Stimulated activated naive B cell treated with anti-CD40 and anti-IgM and Interleukin-4, amounts not matched to agents 10 μg/mL and 1 μg/mL and 100 μg/mL, for 72 hours (primary cell): ENCODE results near the gene PVR.
A peak's percentile ranks its signal among the peaks of the same experiment; 100 is the strongest.

ENCODE experiments used
- ATAC-seq, 2 donors: fragments of 150-1000 bp; cut with Tn5 transposase; replicated peaks; 2 replicates each; pipeline ENCODE4 v1.10.0; 2021; ENCODE audit warnings: moderate library complexity in 1 of 2
- DNase-seq: peaks from one replicate; pipeline ENCODE4 v3.0.0; 2021
- H3K27ac Mint-ChIP-seq: one replicate; pipeline ENCODE4 v1.8.0; 2022; ENCODE audit warnings: mild to moderate bottlenecking, mixed read lengths
- H3K27me3 Mint-ChIP-seq, 2 donors: one replicate each; pipeline ENCODE4 v1.8.0; 2022; ENCODE audit warnings: mixed read lengths in 2 of 2
- H3K36me3 Mint-ChIP-seq, 2 donors: one replicate each; pipeline ENCODE4 v1.8.0; 2022; ENCODE audit warnings: mixed read lengths in 2 of 2, mild to moderate bottlenecking in 1 of 2
- H3K4me1 Mint-ChIP-seq, 2 donors: one replicate each; pipeline ENCODE4 v1.8.0; 2022; ENCODE audit warnings: mixed read lengths in 2 of 2, mild to moderate bottlenecking in 1 of 2
- H3K4me3 Mint-ChIP-seq, 2 donors: one replicate each; pipeline ENCODE4 v1.8.0; 2022; ENCODE audit warnings: mild to moderate bottlenecking in 2 of 2, mixed read lengths in 2 of 2, moderate library complexity in 1 of 2
- H3K9me3 Mint-ChIP-seq, 2 donors: one replicate each; pipeline ENCODE4 v1.8.0; 2022; ENCODE audit warnings: mixed read lengths in 2 of 2, mild to moderate bottlenecking in 1 of 2

Gene PVR

GRCh38 chr19:44645407-44646048 lies 1.8 kb downstream of the PVR start:
- Mint-ChIP-seq H3K4me3 (no peak overlapping the region), H3K27ac (no peak overlapping the region), H3K27me3 (peaks cover 34 to 61% of the 10 kb centered on the region in 2 donors), H3K9me3 (no peaks in the 10 kb centered on the region), H3K36me3 (peaks cover 0 to 1% of the 10 kb centered on the region in 2 donors), H3K4me1 (peaks cover 0 to 2% of the 10 kb centered on the region in 2 donors)
- DNase-seq (no peak), ATAC-seq (no peak)

- H3K36me3 Mint-ChIP-seq, result no peaks in the 10 kb centered on the region
- H3K27ac Mint-ChIP-seq, result no peak overlapping the region
- no peak overlapping the region for H3K4me3 Mint-ChIP-seq
- DNase-seq (no peak), ATAC-seq (no peak)
- H3K9me3 Mint-ChIP-seq, result no peaks in the 10 kb centered on the region
- peaks cover 34 to 56% of the 10 kb centered on the region in 2 donors for H3K27me3 Mint-ChIP-seq
- H3K4me1 Mint-ChIP-seq, result peaks cover 0 to 2% of the 10 kb centered on the region in 2 donors
Measured at GRCh38 chr19:44646049-44646416, 2.3 kb downstream of the PVR start.

DNA sequence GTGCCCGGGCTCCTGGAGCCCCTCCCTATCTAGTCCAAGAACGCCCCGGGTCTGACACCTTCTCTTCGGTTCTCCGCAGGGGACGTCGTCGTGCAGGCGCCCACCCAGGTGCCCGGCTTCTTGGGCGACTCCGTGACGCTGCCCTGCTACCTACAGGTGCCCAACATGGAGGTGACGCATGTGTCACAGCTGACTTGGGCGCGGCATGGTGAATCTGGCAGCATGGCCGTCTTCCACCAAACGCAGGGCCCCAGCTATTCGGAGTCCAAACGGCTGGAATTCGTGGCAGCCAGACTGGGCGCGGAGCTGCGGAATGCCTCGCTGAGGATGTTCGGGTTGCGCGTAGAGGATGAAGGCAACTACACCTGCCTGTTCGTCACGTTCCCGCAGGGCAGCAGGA lies 3.4 kb downstream of the PVR start:
- Mint-ChIP-seq H3K4me1 (peaks cover 0 to 2% of the 10 kb centered on the region in 2 donors), H3K27me3 (peaks cover 33 to 46% of the 10 kb centered on the region in 2 donors), H3K4me3 (no peak overlapping the region), H3K36me3 (no peaks in the 10 kb centered on the region), H3K27ac (peak overlapping the region; percentile 9), H3K9me3 (no peaks in the 10 kb centered on the region)
- DNase-seq (no peak), ATAC-seq (no peak)

DNA sequence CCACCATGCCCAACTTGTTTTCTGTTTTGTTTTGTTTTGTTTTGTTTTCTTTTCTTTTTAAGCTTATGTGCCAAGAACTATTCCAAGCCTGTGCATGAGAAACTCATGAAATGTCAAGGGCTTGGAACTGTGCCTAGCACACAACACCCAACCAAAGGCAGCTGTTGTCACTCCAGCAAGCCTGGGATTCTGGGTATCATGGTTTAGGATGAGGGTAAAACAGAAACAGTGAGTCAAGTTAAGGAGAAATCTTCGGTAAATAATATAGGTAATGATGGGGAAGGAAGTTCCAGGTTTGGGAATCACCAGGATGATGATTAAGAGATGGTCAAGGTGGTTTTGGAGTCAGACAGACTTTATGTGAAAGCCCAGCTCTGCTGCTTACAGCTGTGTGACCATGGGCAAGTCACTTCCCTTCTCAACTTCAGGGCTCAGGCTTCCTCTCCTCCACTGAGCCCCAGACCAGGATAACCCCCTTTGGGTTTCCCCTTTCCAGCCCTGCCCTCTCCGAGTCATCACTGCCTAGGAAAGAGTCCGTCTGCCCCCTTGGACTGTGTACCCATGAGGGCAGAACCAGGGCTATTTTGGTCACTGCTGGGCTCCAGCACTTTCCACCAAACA lies 5.0 kb downstream of the PVR start:
- DNase-seq, result no peak
- peak in 1 of 2 donors; percentile 39 for ATAC-seq

DNA sequence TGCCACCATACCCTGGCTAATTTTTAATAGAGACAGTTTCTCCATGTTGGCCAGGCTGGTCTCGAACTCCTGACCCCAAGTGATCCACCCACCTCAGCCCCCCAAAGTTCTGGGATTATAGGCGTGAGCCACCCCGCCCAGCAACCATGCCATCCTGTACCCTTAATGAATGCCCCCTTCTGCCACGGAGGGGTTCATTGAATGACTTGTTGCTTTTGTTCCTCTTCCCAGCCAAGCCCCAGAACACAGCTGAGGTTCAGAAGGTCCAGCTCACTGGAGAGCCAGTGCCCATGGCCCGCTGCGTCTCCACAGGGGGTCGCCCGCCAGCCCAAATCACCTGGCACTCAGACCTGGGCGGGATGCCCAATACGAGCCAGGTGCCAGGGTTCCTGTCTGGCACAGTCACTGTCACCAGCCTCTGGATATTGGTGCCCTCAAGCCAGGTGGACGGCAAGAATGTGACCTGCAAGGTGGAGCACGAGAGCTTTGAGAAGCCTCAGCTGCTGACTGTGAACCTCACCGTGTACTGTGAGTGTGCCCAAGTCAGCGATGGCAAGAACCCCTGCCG lies 6.0 kb downstream of the PVR start:
- Mint-ChIP-seq H3K4me3 (peak overlapping the region in 1 of 2 donors; percentile 18), H3K4me1 (peaks cover 8 to 11% of the 10 kb centered on the region in 2 donors), H3K27ac (no peak overlapping the region), H3K27me3 (peaks cover 17 to 24% of the 10 kb centered on the region in 2 donors), H3K9me3 (no peaks in the 10 kb centered on the region), H3K36me3 (no peaks in the 10 kb centered on the region)
- DNase-seq (no peak), ATAC-seq (no peak)

More for the DNA sequence above, 5.0 kb downstream of the PVR start:
- H3K9me3 Mint-ChIP-seq, result no peaks in the 10 kb centered on the region
- no peak overlapping the region for H3K4me3 Mint-ChIP-seq
- H3K27ac Mint-ChIP-seq, result no peak overlapping the region
- H3K4me1 Mint-ChIP-seq, result peaks cover 2 to 3% of the 10 kb centered on the region in 2 donors
- H3K36me3 Mint-ChIP-seq, result no peaks in the 10 kb centered on the region
- peaks cover 23 to 32% of the 10 kb centered on the region in 2 donors for H3K27me3 Mint-ChIP-seq

- Mint-ChIP-seq H3K27me3 (no peaks in the 10 kb centered on the region), H3K27ac (no peak overlapping the region), H3K4me1 (peaks cover 15 to 24% of the 10 kb centered on the region in 2 donors), H3K36me3 (peaks cover 0 to 1% of the 10 kb centered on the region in 2 donors), H3K4me3 (no peak overlapping the region), H3K9me3 (no peaks in the 10 kb centered on the region)
- ATAC-seq (no peak), DNase-seq (no peak)
Measured at GRCh38 chr19:44653343-44653742, 9.6 kb downstream of the PVR start.

- H3K4me1 Mint-ChIP-seq, result peaks cover 13 to 24% of the 10 kb centered on the region in 2 donors
Measured at GRCh38 chr19:44653977-44654774, 10.5 kb downstream of the PVR start.

GRCh38 chr19:44657211-44657921 lies 13.7 kb downstream of the PVR start:
- Mint-ChIP-seq H3K4me1 (peaks cover 13 to 24% of the 10 kb centered on the region in 2 donors), H3K4me3 (peak overlapping the region in 1 of 2 donors; percentile 31), H3K9me3 (peaks cover 0 to 2% of the 10 kb centered on the region in 2 donors), H3K27ac (peak overlapping the region; percentile 56), H3K27me3 (no peaks in the 10 kb centered on the region), H3K36me3 (peaks cover 0 to 3% of the 10 kb centered on the region in 2 donors)
- ATAC-seq, result peak; percentile 66 to 75
- peak; percentile 59 for DNase-seq

More at GRCh38 chr19:44653977-44654774, 10.5 kb downstream of the PVR start:
- Mint-ChIP-seq H3K36me3 (peaks cover 0 to 3% of the 10 kb centered on the region in 2 donors), H3K4me3 (no peak overlapping the region), H3K27ac (no peak overlapping the region), H3K27me3 (no peaks in the 10 kb centered on the region), H3K9me3 (peaks cover 0 to 2% of the 10 kb centered on the region in 2 donors)
- DNase-seq (peak; percentile 83), ATAC-seq (peak; percentile 96 to 98)

DNA sequence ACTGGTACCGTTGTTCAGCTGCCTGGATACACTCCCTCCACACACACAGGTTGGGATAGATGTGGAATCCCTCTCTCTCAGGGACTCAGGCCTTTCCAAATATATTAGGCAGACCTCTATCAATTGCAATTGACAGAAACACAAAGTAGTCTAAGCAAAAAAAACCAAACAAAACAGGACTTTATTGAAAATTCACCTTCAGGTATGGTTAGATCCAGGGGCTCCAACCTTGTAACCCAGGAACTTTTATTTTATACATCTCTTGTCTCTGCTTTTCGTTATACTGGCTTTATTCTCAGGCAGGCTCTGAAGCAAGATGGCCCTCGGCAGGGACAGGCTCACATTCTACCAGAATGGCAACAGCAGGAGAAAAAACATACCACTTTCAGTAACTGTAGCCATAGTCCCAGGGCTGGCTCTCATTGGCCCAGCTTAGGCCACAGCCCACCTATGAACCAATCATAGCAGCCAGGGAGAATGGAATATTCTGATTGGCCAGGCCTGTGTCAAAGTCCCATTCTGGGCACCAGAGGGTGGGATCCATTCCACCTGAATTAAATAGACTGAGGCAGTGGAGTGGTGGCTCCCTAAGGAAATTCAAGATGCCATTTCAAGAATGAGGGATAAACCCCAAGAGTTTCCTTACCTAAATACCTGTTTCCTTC lies 14.5 kb downstream of the PVR start:
- H3K4me3 Mint-ChIP-seq, result no peak overlapping the region
- no peak overlapping the region for H3K27ac Mint-ChIP-seq
- H3K9me3 Mint-ChIP-seq, result peaks cover 0 to 2% of the 10 kb centered on the region in 2 donors
- peaks cover 13 to 24% of the 10 kb centered on the region in 2 donors for H3K4me1 Mint-ChIP-seq
- peaks cover 0 to 3% of the 10 kb centered on the region in 2 donors for H3K36me3 Mint-ChIP-seq
- no peak for ATAC-seq
- H3K27me3 Mint-ChIP-seq, result no peaks in the 10 kb centered on the region
- DNase-seq, result no peak

DNA sequence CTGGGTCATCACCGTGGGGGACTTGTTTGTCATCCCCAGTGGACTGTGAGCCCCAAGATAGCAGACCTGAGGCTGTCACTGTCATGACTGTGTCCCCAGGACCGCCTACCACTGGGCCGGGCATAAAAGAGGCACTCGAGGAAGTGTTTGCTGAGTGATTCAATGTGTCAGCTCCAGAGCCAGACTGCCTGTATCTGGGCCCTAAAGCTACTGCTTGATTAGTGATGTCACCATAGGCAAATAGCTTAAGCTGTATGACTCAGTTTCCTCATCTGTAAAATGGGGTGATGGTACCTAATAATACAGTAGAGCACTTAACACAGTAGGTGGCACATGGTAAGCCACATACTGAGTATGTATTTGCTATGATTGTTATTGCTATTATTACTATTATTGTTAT lies 16.4 kb downstream of the PVR start:
- DNase-seq (no peak), ATAC-seq (no peak)
- H3K27me3 Mint-ChIP-seq, result no peaks in the 10 kb centered on the region
- H3K9me3 Mint-ChIP-seq, result peaks cover 0 to 2% of the 10 kb centered on the region in 2 donors
- no peak overlapping the region for H3K27ac Mint-ChIP-seq
- peaks cover 0 to 3% of the 10 kb centered on the region in 2 donors for H3K36me3 Mint-ChIP-seq
- H3K4me3 Mint-ChIP-seq, result no peak overlapping the region
- H3K4me1 Mint-ChIP-seq, result peaks cover 7 to 12% of the 10 kb centered on the region in 2 donors

GRCh38 chr19:44661205-44661604 lies 17.5 kb downstream of the PVR start:
- no peak for DNase-seq
- peaks cover 0 to 3% of the 10 kb centered on the region in 2 donors for H3K36me3 Mint-ChIP-seq
- peaks cover 7 to 12% of the 10 kb centered on the region in 2 donors for H3K4me1 Mint-ChIP-seq
- H3K9me3 Mint-ChIP-seq, result peaks cover 0 to 2% of the 10 kb centered on the region in 2 donors
- no peak overlapping the region for H3K27ac Mint-ChIP-seq
- H3K27me3 Mint-ChIP-seq, result no peaks in the 10 kb centered on the region
- ATAC-seq, result no peak
- no peak overlapping the region for H3K4me3 Mint-ChIP-seq

DNA sequence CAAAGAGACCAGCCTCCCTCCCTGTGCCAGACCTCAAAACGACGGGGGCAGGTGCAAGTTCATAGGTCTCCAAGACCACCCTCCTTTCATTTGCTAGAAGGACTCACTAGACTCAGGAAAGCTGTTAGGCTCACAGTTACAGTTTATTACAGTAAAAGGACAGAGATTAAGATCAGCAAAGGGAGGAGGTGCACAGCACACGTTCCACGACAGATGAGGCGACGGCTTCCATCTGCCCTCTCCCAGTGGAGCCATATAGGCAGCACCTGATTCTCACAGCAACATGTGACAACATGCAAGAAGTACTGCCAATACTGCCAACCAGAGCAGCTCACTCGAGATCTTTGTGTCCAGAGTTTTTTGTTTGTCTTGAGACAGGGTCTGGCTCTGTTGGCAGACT lies 18.2 kb downstream of the PVR start:
- peaks cover 0 to 2% of the 10 kb centered on the region in 2 donors for H3K9me3 Mint-ChIP-seq
- peaks cover 6 to 7% of the 10 kb centered on the region in 2 donors for H3K4me1 Mint-ChIP-seq
- no peaks in the 10 kb centered on the region for H3K27me3 Mint-ChIP-seq
- H3K27ac Mint-ChIP-seq, result no peak overlapping the region
- no peak overlapping the region for H3K4me3 Mint-ChIP-seq
- no peak for DNase-seq
- H3K36me3 Mint-ChIP-seq, result peaks cover 0 to 3% of the 10 kb centered on the region in 2 donors
- ATAC-seq, result no peak

DNA sequence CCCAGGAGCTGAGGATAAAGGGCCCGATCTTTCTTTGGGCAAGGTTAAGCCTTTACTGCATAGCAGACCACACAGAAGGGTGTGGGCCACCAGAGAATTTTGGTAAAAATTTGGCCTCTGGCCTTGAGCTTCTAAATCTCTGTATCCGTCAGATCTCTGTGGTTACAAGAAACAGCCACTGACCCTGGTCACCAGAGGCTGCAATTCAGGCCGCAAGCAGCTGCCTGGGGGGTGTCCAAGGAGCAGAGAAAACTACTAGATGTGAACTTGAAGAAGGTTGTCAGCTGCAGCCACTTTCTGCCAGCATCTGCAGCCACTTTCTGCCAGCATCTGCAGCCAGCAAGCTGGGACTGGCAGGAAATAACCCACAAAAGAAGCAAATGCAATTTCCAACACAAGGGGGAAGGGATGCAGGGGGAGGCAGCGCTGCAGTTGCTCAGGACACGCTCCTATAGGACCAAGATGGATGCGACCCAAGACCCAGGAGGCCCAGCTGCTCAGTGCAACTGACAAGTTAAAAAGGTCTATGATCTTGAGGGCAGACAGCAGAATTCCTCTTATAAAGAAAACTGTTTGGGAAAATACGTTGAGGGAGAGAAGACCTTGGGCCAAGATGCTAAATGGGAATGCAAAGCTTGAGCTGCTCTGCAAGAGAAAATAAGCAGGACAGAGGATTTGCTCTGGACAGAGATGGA lies 19.1 kb downstream of the PVR start:
- no peak for ATAC-seq
- Mint-ChIP-seq H3K27me3 (no peaks in the 10 kb centered on the region), H3K36me3 (peaks cover 0 to 2% of the 10 kb centered on the region in 2 donors), H3K4me3 (no peak overlapping the region), H3K9me3 (peaks cover 0 to 2% of the 10 kb centered on the region in 2 donors), H3K4me1 (no peaks in the 10 kb centered on the region), H3K27ac (peak overlapping the region; percentile 2)
- no peak for DNase-seq
